Measurements from ENCODE around the gene ENTPD6. TPM values are rescaled to one million over a fixed set of nuclear protein-coding genes. Genes with fewer than 3 reads are reported as not detected.

Gene ENTPD6
- total RNA-seq, 1 experiment from 2014 or later = 122 TPM

DNA sequence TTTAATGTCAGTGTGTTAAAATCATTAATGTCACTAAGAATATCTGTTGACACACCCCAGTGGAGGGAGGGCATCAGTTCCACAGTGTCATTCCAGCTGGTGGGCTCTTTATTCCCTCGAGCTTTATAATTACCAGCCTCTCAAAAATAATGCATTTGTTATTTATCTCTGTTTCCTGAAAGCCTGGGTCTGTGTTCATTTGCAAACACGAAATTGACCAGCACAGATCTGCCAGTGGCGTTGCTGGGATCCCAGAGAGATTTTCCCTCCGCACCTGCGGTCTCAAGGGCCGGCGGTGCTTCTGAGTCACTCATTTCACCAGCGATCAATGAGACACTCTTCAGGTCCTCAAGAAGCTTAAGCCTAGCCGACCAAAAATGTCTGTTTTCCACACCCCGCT is 46.7 kb downstream of the ENTPD6 start:
- ChIA-PET CTCF (no interaction called here), POLR2A (ENCODE audit: unreplicated experiment) (no interaction called here)
- H3K9me2 ChIP-seq (replicated peaks; ENCODE audit: low read length) = no peaks in the 10 kb centered on the region
- no peak for ATAC-seq
- no peak overlapping the region for H3K4me2 ChIP-seq (ENCODE audit: low read length)
- DNase-seq = no peak
- intact Hi-C loops (cut with micrococcal nuclease) = loop anchor here (10.0 kb wide), 1 partner anchor 107 kb away; no protein-coding TSS in a partner anchor
- H3K27ac ChIP-seq (ENCODE audit: low read length) = no peak overlapping the region
- H3K9me3 ChIP-seq (ENCODE audit: low read length) = peaks cover 6% of the 10 kb centered on the region; the same call in 1 of the 2 replicates
- no peaks in the 10 kb centered on the region for H3K27me3 ChIP-seq (ENCODE audit: low read length)
- H3K79me2 ChIP-seq (ENCODE audit: low read length) = peaks cover 10% of the 10 kb centered on the region
- no TSS peak for BruUV-seq (replicated peaks)
- no peak overlapping the region for H2AFZ ChIP-seq (ENCODE audit: low read length)
- H4K20me1 ChIP-seq (ENCODE audit: low read length) = no peaks in the 10 kb centered on the region
- TF ChIP-seq EZH2 (IDR thresholded peaks at IDR 0.05; ENCODE audit: low read length, unreplicated experiment) (no peak), EZH2phosphoT487 (IDR thresholded peaks at IDR 0.05; ENCODE audit: borderline replicate concordance, low read length) (no peak), CTCF (conservative IDR thresholded peaks at IDR 0.05; ENCODE audit: low read depth, low read length) (no peak)
- no peak overlapping the region for H3K9ac ChIP-seq (ENCODE audit: low read length)
- peaks cover 48% of the 10 kb centered on the region for H3K4me1 ChIP-seq (ENCODE audit: insufficient read depth, low read length)
- peaks cover 4% of the 10 kb centered on the region for H3F3A ChIP-seq (ENCODE audit: low read length, unreplicated experiment)
- no peak overlapping the region for H3K4me3 ChIP-seq (ENCODE audit: low read length)
- H3K36me3 ChIP-seq (ENCODE audit: low read depth, low read length) = no peaks in the 10 kb centered on the region

GRCh38 chr20:25243416-25243979 is 48.0 kb downstream of the ENTPD6 start:
- ChIA-PET CTCF (no interaction called here), POLR2A (ENCODE audit: unreplicated experiment) (no interaction called here)
- DNase-seq = no peak

More at GRCh38 chr20:25243416-25243979, 48.0 kb downstream of the ENTPD6 start:
- Histone ChIP-seq H3K4me1 (ENCODE audit: insufficient read depth, low read length) (peaks cover 37% of the 10 kb centered on the region), H4K20me1 (ENCODE audit: low read length) (peaks cover under 1% of the 10 kb centered on the region; the same call in 1 of the 2 replicates), H3K9ac (ENCODE audit: low read length) (no peak overlapping the region), H3K4me2 (ENCODE audit: low read length) (no peak overlapping the region), H3K4me3 (ENCODE audit: low read length) (no peak overlapping the region), H3K9me2 (replicated peaks; ENCODE audit: low read length) (no peaks in the 10 kb centered on the region), H3F3A (ENCODE audit: low read length, unreplicated experiment) (no peaks in the 10 kb centered on the region), H3K27me3 (ENCODE audit: low read length) (no peaks in the 10 kb centered on the region), H3K36me3 (ENCODE audit: low read depth, low read length) (no peaks in the 10 kb centered on the region), H3K27ac (ENCODE audit: low read length) (no peak overlapping the region), H3K79me2 (ENCODE audit: low read length) (peaks cover 16% of the 10 kb centered on the region), H3K9me3 (ENCODE audit: low read length) (peaks cover 6% of the 10 kb centered on the region; the same call in 1 of the 2 replicates), H2AFZ (ENCODE audit: low read length) (no peak overlapping the region)
- no TSS peak for BruUV-seq (replicated peaks)
- ATAC-seq = no peak
- TF ChIP-seq CTCF (conservative IDR thresholded peaks at IDR 0.05; ENCODE audit: low read depth, low read length) (no peak), EZH2 (IDR thresholded peaks at IDR 0.05; ENCODE audit: low read length, unreplicated experiment) (no peak), EZH2phosphoT487 (IDR thresholded peaks at IDR 0.05; ENCODE audit: borderline replicate concordance, low read length) (no peak)
- intact Hi-C loops (cut with micrococcal nuclease) = loop anchor here (10.0 kb wide), 1 partner anchor 109 kb away; no protein-coding TSS in a partner anchor
